Common myeloid progenitor, CD34-positive (primary cell): Measurements from ENCODE around the gene CACYBP.

ENCODE experiments used
- CTCF ChIA-PET: fragments of 350-600 bp; sonication (Branson Sonifier 250); formaldehyde crosslinking; loops from one replicate; lab custom pipeline; 2021; ENCODE audit warnings: antibody characterized with exemption; lab: Charles Lee
- POLR2A ChIA-PET: fragments of 350-600 bp; sonication (Branson Sonifier 250); formaldehyde crosslinking; loops from one replicate; lab custom pipeline; 2021; ENCODE audit warnings: antibody characterized with exemption; lab: Charles Lee
- DNase-seq, 3 donors: peaks; one replicate each; pipeline versions ENCODE4 v3.0.0 to v3.0.0-alpha.2; 2013
- H3K27ac ChIP-seq, 2 experiments: 1 replicate in 1 of 2; 2 replicates in 1 of 2; pipeline ENCODE4 v1.7.0; 2013; ENCODE audit warnings: inconsistent platforms in 2 of 2, low read length in 2 of 2, mild to moderate bottlenecking in 2 of 2, low read depth in 1 of 2, moderate library complexity in 1 of 2; ENCODE audit not compliant: severe bottlenecking in 2 of 2, insufficient read depth in 1 of 2, poor library complexity in 1 of 2
- H3K27me3 ChIP-seq, 5 experiments: replicated peaks in 2 of 5; 1 replicate in 3 of 5; 2 replicates in 2 of 5; pipeline versions ENCODE4 v1.6.1 to v1.7.0; 2013; ENCODE audit warnings: low read length in 4 of 5, mild to moderate bottlenecking in 2 of 5, moderate library complexity in 2 of 5, inconsistent platforms in 1 of 5; ENCODE audit not compliant: insufficient read depth in 5 of 5, control insufficient read depth in 4 of 5
- H3K36me3 ChIP-seq, 4 experiments: 1 replicate in 2 of 4; 2 replicates in 2 of 4; pipeline versions ENCODE4 v1.6.1 to v1.7.0; 2013; ENCODE audit warnings: low read length in 3 of 4, control low read depth in 1 of 4, mild to moderate bottlenecking in 1 of 4; ENCODE audit not compliant: control insufficient read depth in 4 of 4, insufficient read depth in 4 of 4
- H3K4me1 ChIP-seq, 4 experiments: 1 replicate in 3 of 4; 2 replicates in 1 of 4; pipeline versions ENCODE4 v1.6.1 to v1.7.1; 2013; ENCODE audit warnings: low read length in 3 of 4, mild to moderate bottlenecking in 3 of 4, control low read depth in 1 of 4, inconsistent platforms in 1 of 4, moderate library complexity in 1 of 4; ENCODE audit not compliant: control insufficient read depth in 4 of 4, insufficient read depth in 4 of 4; ENCODE audit errors: control extremely low read depth in 1 of 4
- H3K4me3 ChIP-seq, 7 experiments: 1 replicate in 4 of 7; 2 replicates in 3 of 7; pipeline versions ENCODE4 v1.5.1 to v1.7.0; 2013; ENCODE audit warnings: mild to moderate bottlenecking in 7 of 7, low read length in 6 of 7, moderate library complexity in 6 of 7, inconsistent platforms in 2 of 7, low read depth in 2 of 7, control low read depth in 1 of 7; ENCODE audit not compliant: insufficient read depth in 4 of 7, control insufficient read depth in 1 of 7; ENCODE audit errors: extremely low read depth in 1 of 7
- H3K9me3 ChIP-seq, 5 experiments: 1 replicate in 4 of 5; 2 replicates in 1 of 5; pipeline versions ENCODE4 v1.6.1 to v1.7.1; 2013; ENCODE audit warnings: low read length in 4 of 5, mild to moderate bottlenecking in 2 of 5, inconsistent platforms in 1 of 5, low read depth in 1 of 5, moderate library complexity in 1 of 5; ENCODE audit not compliant: control insufficient read depth in 4 of 5, insufficient read depth in 2 of 5; ENCODE audit errors: control extremely low read depth in 1 of 5
- WGBS: methylation state at CpG from one replicate; pipeline ENCODE4 v1.1.5; 2013; ENCODE audit not compliant: insufficient coverage; 5-methylcytosine and 5-hydroxymethylcytosine counted together

The CACYBP gene

GRCh38 chr1:175045519-175045918, 45.8 kb downstream of the CACYBP start:
- no peak for DNase-seq
- Histone ChIP-seq H3K27me3 (no peaks in the 10 kb centered on the region), H3K27ac (no peak overlapping the region), H3K4me3 (no peak overlapping the region), H3K9me3 (no peaks in the 10 kb centered on the region), H3K36me3 (no peaks in the 10 kb centered on the region), H3K4me1 (no peaks in the 10 kb centered on the region)
- CTCF ChIA-PET, result no interaction called here
- 96% methylated on average over 19 of the region's 32 CpGs for WGBS
- POLR2A ChIA-PET, result no interaction called here

- no peak for DNase-seq
- H3K4me3 ChIP-seq, result no peak overlapping the region
- H3K4me1 ChIP-seq, result no peaks in the 10 kb centered on the region
- H3K27ac ChIP-seq, result no peak overlapping the region
- WGBS, result no CpG with 5 or more reads among the region's 2 CpGs
- H3K9me3 ChIP-seq, result no peaks in the 10 kb centered on the region
- ChIA-PET CTCF (interaction anchor here (0.9 kb wide), 1 partner anchor 19 kb away, joined by 4 read pairs; no protein-coding TSS in a partner anchor), POLR2A (no interaction called here)
- H3K36me3 ChIP-seq, result no peaks in the 10 kb centered on the region
- no peaks in the 10 kb centered on the region for H3K27me3 ChIP-seq
These were observed 51.2 kb downstream of the CACYBP start for GRCh38 chr1:175050992-175051391.

- WGBS, result no CpG with 5 or more reads among the region's 3 CpGs
- CTCF ChIA-PET, result no interaction called here
These were observed 55.0 kb downstream of the CACYBP start for GRCh38 chr1:175054736-175055135.

More at GRCh38 chr1:175054736-175055135, 55.0 kb downstream of the CACYBP start:
- POLR2A ChIA-PET, result no interaction called here
- Histone ChIP-seq H3K4me3 (no peak overlapping the region), H3K36me3 (no peaks in the 10 kb centered on the region), H3K27ac (no peak overlapping the region), H3K9me3 (no peaks in the 10 kb centered on the region), H3K4me1 (no peaks in the 10 kb centered on the region), H3K27me3 (no peaks in the 10 kb centered on the region)
- DNase-seq, result no peak
